ENCODE data around the gene CHTOP.

CHTOP gene

DNA sequence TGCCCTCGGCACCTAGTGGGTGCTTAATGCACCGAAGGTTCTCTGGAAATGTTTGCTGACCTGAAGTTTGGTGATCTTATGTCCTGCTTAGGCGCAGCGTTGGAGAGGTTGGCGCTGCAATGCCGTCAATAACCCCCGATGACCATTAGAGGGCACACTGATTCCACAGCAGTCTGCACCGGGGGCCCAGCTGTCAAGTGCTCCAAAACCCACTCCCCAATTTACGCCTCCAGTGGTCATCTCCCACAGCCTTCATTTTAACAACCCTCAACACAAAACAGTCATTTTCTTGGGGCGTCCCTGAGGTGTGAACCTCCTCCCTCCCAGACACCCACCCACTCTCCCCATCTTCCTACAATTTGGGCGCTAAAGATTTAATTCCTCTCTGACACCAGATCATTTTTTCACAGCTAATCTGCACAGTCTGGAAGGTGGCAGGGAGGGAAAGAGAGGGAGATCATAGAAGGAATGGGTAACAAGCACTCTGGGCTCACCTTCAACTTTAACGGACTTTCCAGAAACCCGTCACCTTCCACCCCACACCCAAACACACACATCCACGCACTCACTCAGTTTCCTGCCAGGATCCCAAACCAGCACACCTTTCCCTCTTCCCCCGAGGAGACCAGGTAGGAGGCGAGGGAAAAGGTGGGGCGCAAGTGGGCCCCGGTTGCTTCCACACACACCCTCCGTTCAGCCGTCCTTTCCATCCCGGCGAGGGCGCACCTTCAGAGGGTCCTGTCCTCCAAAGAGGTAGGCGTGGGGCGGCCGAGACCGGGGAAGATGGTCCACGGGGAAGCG lies 44.1 kb downstream of the CHTOP start:
- Mint-ChIP-seq H3K4me1 (peaks cover 20% of the 10 kb centered on the region), H3K4me3 (peak overlapping the region; percentile 84 to 93 (median 85)), H3K27ac (peak overlapping the region in 2 of 3 experiments; percentile 5 to 7), H3K9me3 (no peaks in the 10 kb centered on the region), H3K27me3 (ENCODE audit: low read depth) (peaks cover 49% of the 10 kb centered on the region), H3K36me3 (ENCODE audit: low read depth) (no peaks in the 10 kb centered on the region)
- peak; percentile 92 to 95 (median 92) for TF ChIP-seq CTCF (IDR thresholded peaks at IDR 0.05; ENCODE audit: unreplicated experiment in 3 of 3)

GRCh38 chr1:153678519-153679336 lies 44.9 kb downstream of the CHTOP start, which contains the start of gene NPR1:
Gene NPR1 (plus strand): TSS chr1:153678688. CDS start chr1:153679109, 421 bp downstream.
- Mint-ChIP-seq H3K4me3 (peak within 1 kb of the TSS; percentile 84 to 93 (median 85)), H3K9me3 (no peaks in the 10 kb centered on the region), H3K36me3 (ENCODE audit: low read depth) (peaks cover 4% of the 10 kb centered on the region), H3K27ac (peak within 1 kb of the TSS in 2 of 3 experiments; percentile 80 to 86), H3K4me1 (peaks cover 20% of the 10 kb centered on the region), H3K27me3 (ENCODE audit: low read depth) (peaks cover 56% of the 10 kb centered on the region)
- no peak for TF ChIP-seq CTCF (IDR thresholded peaks at IDR 0.05; ENCODE audit: unreplicated experiment in 3 of 3)

DNA sequence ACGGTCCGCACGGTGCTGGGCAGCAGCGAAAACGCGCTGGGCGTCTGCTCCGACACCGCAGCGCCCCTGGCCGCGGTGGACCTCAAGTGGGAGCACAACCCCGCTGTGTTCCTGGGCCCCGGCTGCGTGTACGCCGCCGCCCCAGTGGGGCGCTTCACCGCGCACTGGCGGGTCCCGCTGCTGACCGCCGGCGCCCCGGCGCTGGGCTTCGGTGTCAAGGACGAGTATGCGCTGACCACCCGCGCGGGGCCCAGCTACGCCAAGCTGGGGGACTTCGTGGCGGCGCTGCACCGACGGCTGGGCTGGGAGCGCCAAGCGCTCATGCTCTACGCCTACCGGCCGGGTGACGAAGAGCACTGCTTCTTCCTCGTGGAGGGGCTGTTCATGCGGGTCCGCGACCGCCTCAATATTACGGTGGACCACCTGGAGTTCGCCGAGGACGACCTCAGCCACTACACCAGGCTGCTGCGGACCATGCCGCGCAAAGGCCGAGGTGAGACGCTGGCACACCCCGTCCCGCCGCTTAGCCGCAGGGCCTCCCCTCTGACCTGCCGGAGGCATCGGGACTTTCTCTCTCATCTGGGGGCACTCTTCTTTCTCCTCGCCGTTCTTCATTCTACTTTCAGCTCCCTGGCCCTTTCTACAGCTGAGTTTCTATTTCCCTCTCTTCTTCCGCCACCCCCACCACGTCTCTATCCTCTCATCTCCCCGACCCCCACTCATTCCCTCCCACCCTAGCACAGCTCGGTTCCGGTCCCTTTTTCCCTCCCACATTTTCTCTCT lies 45.7 kb downstream of the CHTOP start:
- H3K4me3 Mint-ChIP-seq, result peak overlapping the region; percentile 84 to 89 (median 85)
- peaks cover 56% of the 10 kb centered on the region for H3K27me3 Mint-ChIP-seq (ENCODE audit: low read depth)
- peak overlapping the region; percentile 28 to 89 (median 51) for H3K27ac Mint-ChIP-seq
- peak; percentile 27 to 32 (median 31) for TF ChIP-seq CTCF (IDR thresholded peaks at IDR 0.05; ENCODE audit: unreplicated experiment in 3 of 3)
- peaks cover 8% of the 10 kb centered on the region for H3K36me3 Mint-ChIP-seq (ENCODE audit: low read depth)
- peaks cover 20% of the 10 kb centered on the region for H3K4me1 Mint-ChIP-seq
- no peaks in the 10 kb centered on the region for H3K9me3 Mint-ChIP-seq

DNA sequence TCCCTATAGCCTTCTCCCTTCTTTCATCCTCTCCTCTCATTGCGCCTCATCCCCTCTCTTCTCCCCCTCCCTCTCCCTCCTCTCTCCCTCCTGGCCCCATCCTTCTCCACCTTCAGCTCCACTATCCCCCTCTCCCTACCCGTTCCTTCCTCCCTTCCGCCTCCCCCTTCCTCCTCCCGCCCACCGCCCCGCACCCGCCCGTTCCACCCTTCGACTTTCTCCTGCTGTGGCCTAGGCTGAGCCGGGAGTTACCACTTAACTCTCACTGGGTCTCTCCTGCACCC lies 46.2 kb downstream of the CHTOP start:
- Mint-ChIP-seq H3K36me3 (ENCODE audit: low read depth) (peaks cover 8% of the 10 kb centered on the region), H3K27ac (peak overlapping the region; percentile 28 to 89 (median 51)), H3K9me3 (no peaks in the 10 kb centered on the region), H3K4me1 (peaks cover 20% of the 10 kb centered on the region), H3K4me3 (peak overlapping the region; percentile 84 to 89 (median 85)), H3K27me3 (ENCODE audit: low read depth) (peaks cover 56% of the 10 kb centered on the region)
- no peak for TF ChIP-seq CTCF (IDR thresholded peaks at IDR 0.05; ENCODE audit: unreplicated experiment in 3 of 3)

DNA sequence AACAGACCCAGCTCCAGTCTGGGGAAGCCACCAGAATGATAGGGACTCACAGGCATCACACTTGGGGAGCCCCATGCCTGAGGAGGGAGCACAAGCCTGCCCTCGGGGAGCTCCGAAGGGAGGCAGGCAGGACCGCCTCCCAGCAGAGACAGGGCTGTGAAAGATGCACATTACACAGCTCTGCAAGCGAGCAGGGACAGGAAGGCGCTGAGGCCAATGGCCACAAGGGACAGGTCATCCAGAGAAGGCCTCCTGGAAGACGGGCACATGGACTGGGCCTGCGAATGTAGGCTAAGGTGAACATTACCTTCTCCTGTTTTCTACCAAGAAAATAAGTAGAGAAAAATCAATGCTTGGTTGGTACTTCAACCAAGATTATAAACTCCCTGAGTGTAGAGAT lies 48.9 kb downstream of the CHTOP start:
- no peak overlapping the region for H3K27ac Mint-ChIP-seq
- no peak for TF ChIP-seq CTCF (IDR thresholded peaks at IDR 0.05; ENCODE audit: unreplicated experiment in 3 of 3)
- peaks cover 59% of the 10 kb centered on the region for H3K27me3 Mint-ChIP-seq (ENCODE audit: low read depth)
- H3K9me3 Mint-ChIP-seq, result no peaks in the 10 kb centered on the region
- H3K4me3 Mint-ChIP-seq, result no peak overlapping the region
- peaks cover 16% of the 10 kb centered on the region for H3K36me3 Mint-ChIP-seq (ENCODE audit: low read depth)
- peaks cover 16% of the 10 kb centered on the region for H3K4me1 Mint-ChIP-seq

Measured in nephron (organoid).